HEK293T (cell line): Measurements from ENCODE around the gene CD164L2.

Experiments used
- ARNT ChIP-seq: fragments of 450-650 bp; IDR thresholded peaks from 2 replicates; pipeline ENCODE4 v1.6.1; 2017; ENCODE audit warnings: mild to moderate bottlenecking
- BHLHE40 ChIP-seq: fragments of 450-650 bp; IDR thresholded peaks from 2 replicates; pipeline ENCODE4 v1.6.1; 2016; ENCODE audit warnings: mild to moderate bottlenecking, moderate library complexity, borderline replicate concordance
- ELF4 ChIP-seq: fragments of 450-650 bp; IDR thresholded peaks from 2 replicates; pipeline ENCODE4 v1.6.1; 2017; ENCODE audit warnings: antibody characterized with exemption
- FOXK2 ChIP-seq: fragments of 450-650 bp; IDR thresholded peaks from 2 replicates; pipeline ENCODE4 v1.6.1; 2016; ENCODE audit warnings: mild to moderate bottlenecking
- FOXM1 ChIP-seq: fragments of 450-650 bp; IDR thresholded peaks from 2 replicates; pipeline ENCODE4 v1.6.1; 2017; ENCODE audit warnings: mild to moderate bottlenecking, borderline replicate concordance
- LEF1 ChIP-seq: fragments of 450-650 bp; IDR thresholded peaks from 2 replicates; pipeline ENCODE4 v1.6.1; 2017; ENCODE audit warnings: mild to moderate bottlenecking, borderline replicate concordance
- SP1 ChIP-seq: fragments of 450-650 bp; IDR thresholded peaks from 2 replicates; pipeline ENCODE4 v1.6.1; 2017
- SUZ12 ChIP-seq: fragments of 450-650 bp; IDR thresholded peaks from 2 replicates; pipeline ENCODE4 v1.6.1; 2016; ENCODE audit warnings: mild to moderate bottlenecking
- TARDBP ChIP-seq: fragments of 450-650 bp; IDR thresholded peaks from 2 replicates; pipeline ENCODE4 v1.6.1; 2016

DNA sequence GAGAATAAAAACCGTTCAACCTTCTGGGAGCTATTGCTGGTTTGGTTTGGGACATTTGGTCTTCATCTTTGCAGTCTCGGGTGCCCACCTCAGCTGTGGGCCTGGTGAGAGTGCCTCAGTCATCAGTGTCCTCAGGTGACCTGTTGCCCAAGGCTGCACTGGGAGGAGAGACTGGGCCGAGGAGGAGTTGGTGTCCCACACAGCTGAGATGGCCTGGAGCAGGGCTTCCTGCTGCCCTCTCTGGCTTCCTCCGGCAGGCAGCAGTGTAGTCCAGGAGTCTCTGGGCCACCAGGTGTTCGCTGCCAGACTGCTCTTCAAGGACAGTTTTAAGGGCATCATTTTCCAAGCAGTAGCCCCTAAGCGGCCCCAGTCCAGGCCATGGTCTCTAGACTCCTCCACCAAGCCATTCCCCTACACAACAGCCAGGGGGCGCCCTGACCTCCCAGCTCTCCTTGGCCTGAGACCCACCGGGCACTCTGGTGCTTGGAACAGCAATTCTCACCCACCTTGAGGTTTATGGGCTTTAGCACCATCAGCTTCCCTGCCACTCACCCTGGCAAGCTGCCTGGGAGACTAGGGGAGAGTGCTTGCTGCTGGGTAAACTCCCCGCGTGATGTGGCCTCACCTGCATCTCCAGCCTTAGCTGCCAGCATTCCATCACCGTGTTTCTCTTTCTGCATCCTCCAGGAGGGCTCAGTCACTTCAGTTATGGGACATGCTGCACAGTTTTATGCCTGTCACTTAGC lies 50.4 kb downstream of the CD164L2 start:
- TF ChIP-seq FOXM1 (no peak), LEF1 (no peak), ARNT (no peak), FOXK2 (no peak), ELF4 (no peak), SUZ12 (no peak), BHLHE40 (no peak), TARDBP (no peak), SP1 (no peak)
